Fibroblast of skin of back (primary cell): Measurements from ENCODE around the gene SLCO3A1.

Source experiments
- DNase-seq: peaks from one replicate; pipeline ENCODE4 v3.0.0-alpha.2; 2013

Gene SLCO3A1

GRCh38 chr15:92011611-92012367 is 158.3 kb downstream of the SLCO3A1 start:
- DNase-seq: no peak

- no peak for DNase-seq
These were observed 158.8 kb downstream of the SLCO3A1 start for GRCh38 chr15:92012368-92012629.

- DNase-seq: no peak
These were observed 159.4 kb downstream of the SLCO3A1 start for GRCh38 chr15:92012881-92013280.

- DNase-seq: no peak
These were observed 160.9 kb downstream of the SLCO3A1 start for GRCh38 chr15:92014281-92015030.

GRCh38 chr15:92017882-92018534 is 164.5 kb downstream of the SLCO3A1 start:
- DNase-seq: no peak

- DNase-seq: no peak
These were observed 165.2 kb downstream of the SLCO3A1 start for GRCh38 chr15:92018535-92019239.

- DNase-seq: no peak
These were observed 166.2 kb downstream of the SLCO3A1 start for GRCh38 chr15:92019706-92020105.

GRCh38 chr15:92020207-92020606 is 166.7 kb downstream of the SLCO3A1 start:
- DNase-seq: no peak

- peak; percentile 1 for DNase-seq
These were observed 167.3 kb downstream of the SLCO3A1 start for GRCh38 chr15:92020804-92021203.

GRCh38 chr15:92021792-92022191 is 168.3 kb downstream of the SLCO3A1 start:
- no peak for DNase-seq

GRCh38 chr15:92023965-92024364 is 170.5 kb downstream of the SLCO3A1 start:
- DNase-seq: no peak

- no peak for DNase-seq
These were observed 172.3 kb downstream of the SLCO3A1 start for GRCh38 chr15:92025706-92026270.

- no peak for DNase-seq
These were observed 174.8 kb downstream of the SLCO3A1 start for GRCh38 chr15:92028389-92028724.

GRCh38 chr15:92029767-92030166 is 176.3 kb downstream of the SLCO3A1 start:
- DNase-seq: no peak

GRCh38 chr15:92033314-92033713 is 179.8 kb downstream of the SLCO3A1 start:
- no peak for DNase-seq

GRCh38 chr15:92033723-92034122 is 180.2 kb downstream of the SLCO3A1 start:
- DNase-seq: no peak

- DNase-seq: no peak
These were observed 180.7 kb downstream of the SLCO3A1 start for GRCh38 chr15:92034227-92034626.

GRCh38 chr15:92035551-92035950 is 182.0 kb downstream of the SLCO3A1 start:
- DNase-seq: no peak

GRCh38 chr15:92035961-92036360 is 182.5 kb downstream of the SLCO3A1 start:
- no peak for DNase-seq

GRCh38 chr15:92037491-92037890 is 184.0 kb downstream of the SLCO3A1 start:
- DNase-seq: no peak

- no peak for DNase-seq
These were observed 186.8 kb downstream of the SLCO3A1 start for GRCh38 chr15:92040350-92040749.

- DNase-seq: no peak
These were observed 187.9 kb downstream of the SLCO3A1 start for GRCh38 chr15:92041371-92041770.

- DNase-seq: no peak
These were observed 189.8 kb downstream of the SLCO3A1 start for GRCh38 chr15:92043283-92043682.
